HG03103 (cell line): ENCODE data around the gene ALG5.

Source experiments
- ATAC-seq: cut with Tn5 transposase; IDR thresholded peaks from one replicate; pipeline ENCODE4 v1.9.1; 2021; ENCODE audit warnings: low read depth; ENCODE audit not compliant: unreplicated experiment

The ALG5 gene

GRCh38 chr13:36981156-36981743 lies 17.9 kb downstream of the ALG5 start:
- ATAC-seq, result no peak

GRCh38 chr13:36979361-36980050 lies 19.6 kb downstream of the ALG5 start:
- ATAC-seq, result no peak

GRCh38 chr13:36975172-36975571 lies 24.0 kb downstream of the ALG5 start:
- no peak for ATAC-seq

- peak; percentile 78 for ATAC-seq
Observed at GRCh38 chr13:36973621-36974295, 25.4 kb downstream of the ALG5 start.

GRCh38 chr13:36973009-36973408 lies 26.1 kb downstream of the ALG5 start:
- no peak for ATAC-seq

GRCh38 chr13:36966404-36966803 lies 32.7 kb downstream of the ALG5 start:
- ATAC-seq, result no peak

GRCh38 chr13:36965767-36966166 lies 33.4 kb downstream of the ALG5 start:
- ATAC-seq, result no peak

GRCh38 chr13:36959456-36960116 lies 39.6 kb downstream of the ALG5 start:
- ATAC-seq, result no peak

GRCh38 chr13:36954542-36954941 lies 44.6 kb downstream of the ALG5 start:
- ATAC-seq, result no peak

- no peak for ATAC-seq
Observed at GRCh38 chr13:36950920-36951319, 48.2 kb downstream of the ALG5 start.

GRCh38 chr13:36950330-36950729 lies 48.8 kb downstream of the ALG5 start:
- no peak for ATAC-seq

- ATAC-seq, result no peak
Observed at GRCh38 chr13:36945078-36945477, 54.1 kb downstream of the ALG5 start.

GRCh38 chr13:36925603-36926002 lies 73.5 kb downstream of the ALG5 start:
- no peak for ATAC-seq

GRCh38 chr13:36924001-36924400 lies 75.1 kb downstream of the ALG5 start:
- ATAC-seq, result no peak

- ATAC-seq, result no peak
Observed at GRCh38 chr13:36921631-36922301, 77.4 kb downstream of the ALG5 start.

- ATAC-seq, result no peak
Observed at GRCh38 chr13:36920616-36921185, 78.4 kb downstream of the ALG5 start.

- ATAC-seq, result peak; percentile 55
Observed at GRCh38 chr13:36919833-36920615, 79.1 kb downstream of the ALG5 start, which contains the start of gene SMAD9. SMAD9 (minus strand) TSS chr13:36920238; CDS start chr13:36879689, 40,549 bp downstream.

GRCh38 chr13:36919171-36919832 lies 79.8 kb downstream of the ALG5 start:
- no peak for ATAC-seq
